Breast epithelium (tissue), 4 donors: ENCODE measurements around the gene SMO. TPM values are rescaled to one million over a fixed set of nuclear protein-coding genes. Genes with fewer than 3 reads are reported as not detected.
"Not testable (repeated sequence)": the region's sequence is repeated elsewhere in the genome, so short reads cannot be mapped to it uniquely, and the experiment has no call there.

Source experiments
- DNase-seq, 2 donors: peaks; one replicate each; pipeline ENCODE4 v3.0.0-alpha.2; 2019; ENCODE audit warnings: low spot score in 2 of 2
- H3K27ac ChIP-seq, 2 donors: fragments of 200-600 bp; sonication (generic) in 1 of 2; one replicate each; pipeline ENCODE4 v1.5.1; 2016 to 2019; ENCODE audit warnings: mild to moderate bottlenecking in 1 of 2
- H3K27me3 ChIP-seq, 2 donors: fragments of 200-600 bp; sonication (generic) in 1 of 2; one replicate each; pipeline versions ENCODE4 v1.5.1 to v1.6.0; 2017 to 2019; ENCODE audit warnings: control low read depth in 1 of 2, mild to moderate bottlenecking in 1 of 2
- H3K36me3 ChIP-seq: fragments of 200-600 bp; one replicate; pipeline ENCODE4 v1.5.1; 2019
- H3K4me1 ChIP-seq, 2 donors: fragments of 200-600 bp; sonication (generic); one replicate each; pipeline ENCODE4 v1.5.1; 2016 to 2019; ENCODE audit warnings: control low read depth in 1 of 2
- H3K4me3 ChIP-seq, 3 donors: fragments of 200-600 bp; sonication (generic); 1 replicate in 2 of 3; 2 replicates in 1 of 3; pipeline ENCODE4 v1.5.1; 2016 to 2019; ENCODE audit warnings: mild to moderate bottlenecking in 3 of 3, moderate library complexity in 2 of 3
- H3K9me3 ChIP-seq, 2 donors: fragments of 200-600 bp; sonication (generic) in 1 of 2; one replicate each; pipeline ENCODE4 v1.5.1; 2016 to 2019; ENCODE audit warnings: control low read depth in 1 of 2
- CTCF ChIP-seq, 3 donors: fragments of 450-650 bp; IDR thresholded peaks; one replicate each; pipeline ENCODE4 v1.5.1; 2016 to 2017; ENCODE audit warnings: antibody characterized with exemption in 3 of 3, mild to moderate bottlenecking in 3 of 3, moderate library complexity in 3 of 3
- POLR2A ChIP-seq: fragments of 450-650 bp; IDR thresholded peaks from one replicate; pipeline ENCODE4 v1.6.1; 2016; ENCODE audit warnings: antibody characterized with exemption, mild to moderate bottlenecking, moderate library complexity
- POLR2AphosphoS5 ChIP-seq, 3 donors: sonication (generic); formaldehyde crosslinking; IDR thresholded peaks; one replicate each; pipeline ENCODE4 v1.6.1; 2017; ENCODE audit warnings: antibody characterized with exemption in 3 of 3
- intact Hi-C: fragments of 100-400 bp; cut with DNase I; formaldehyde crosslinking; loops from one replicate; pipeline ENCODE4 v1.15.1; 2023; ENCODE audit warnings: low total_unique reads
- total RNA-seq, 3 donors: library from RNA; depleted of rRNA; stranded (reverse); fragments of >200 nt; gene quantifications; one replicate each; pipeline ENCODE4 v1.1.0, GENCODE V29; 2016

Gene SMO
- total RNA-seq, 3 donors from 2014 or later: 6.2 to 11.8 (median 10.2) TPM

GRCh38 chr7:129252128-129252527 is 63.7 kb downstream of the SMO start:
- DNase-seq: no peak
- Histone ChIP-seq H3K36me3 (no peaks in the 10 kb centered on the region), H3K9me3 (no peaks in the 10 kb centered on the region), H3K4me3 (no peak overlapping the region), H3K27ac (no peak overlapping the region), H3K4me1 (no peaks in the 10 kb centered on the region), H3K27me3 (no peaks in the 10 kb centered on the region)
- intact Hi-C loops: no loop called here
- TF ChIP-seq CTCF (IDR thresholded peaks at IDR 0.05): no peak

GRCh38 chr7:129252603-129253002 is 64.2 kb downstream of the SMO start:
- H3K4me1 ChIP-seq, H3K27me3 ChIP-seq, H3K27ac ChIP-seq, DNase-seq, H3K4me3 ChIP-seq, H3K36me3 ChIP-seq, H3K9me3 ChIP-seq, intact Hi-C loops: not testable (repeated sequence)

- no peak for DNase-seq
- intact Hi-C loops: no loop called here
- Histone ChIP-seq H3K27ac (no peak overlapping the region), H3K4me1 (no peaks in the 10 kb centered on the region), H3K27me3 (no peaks in the 10 kb centered on the region), H3K4me3 (no peak overlapping the region), H3K9me3 (no peaks in the 10 kb centered on the region), H3K36me3 (no peaks in the 10 kb centered on the region)
- TF ChIP-seq POLR2AphosphoS5 (IDR thresholded peaks at IDR 0.05) (no peak), POLR2A (no peak), CTCF (IDR thresholded peaks at IDR 0.05) (no peak)
Observed at GRCh38 chr7:129255800-129256199, 67.4 kb downstream of the SMO start.

GRCh38 chr7:129256221-129256620 is 67.8 kb downstream of the SMO start:
- Histone ChIP-seq H3K36me3 (no peaks in the 10 kb centered on the region), H3K4me1 (no peaks in the 10 kb centered on the region), H3K4me3 (no peak overlapping the region), H3K27ac (no peak overlapping the region), H3K9me3 (no peaks in the 10 kb centered on the region), H3K27me3 (no peaks in the 10 kb centered on the region)
- no peak for DNase-seq
- TF ChIP-seq POLR2AphosphoS5 (IDR thresholded peaks at IDR 0.05): no peak
- TF ChIP-seq CTCF (IDR thresholded peaks at IDR 0.05): no peak
- TF ChIP-seq POLR2A: no peak
- intact Hi-C loops: no loop called here

GRCh38 chr7:129257168-129257567 is 68.7 kb downstream of the SMO start:
- Histone ChIP-seq H3K27ac (no peak overlapping the region), H3K4me3 (no peak overlapping the region), H3K9me3 (no peaks in the 10 kb centered on the region), H3K4me1 (no peaks in the 10 kb centered on the region), H3K27me3 (no peaks in the 10 kb centered on the region), H3K36me3 (no peaks in the 10 kb centered on the region)
- TF ChIP-seq CTCF (IDR thresholded peaks at IDR 0.05) (no peak), POLR2AphosphoS5 (IDR thresholded peaks at IDR 0.05) (no peak), POLR2A (no peak)
- no peak for DNase-seq
- intact Hi-C loops: no loop called here

- intact Hi-C loops: no loop called here
- H3K27ac ChIP-seq: no peak overlapping the region
- DNase-seq: no peak
Observed at GRCh38 chr7:129258649-129259389, 70.4 kb downstream of the SMO start.

More at GRCh38 chr7:129258649-129259389, 70.4 kb downstream of the SMO start:
- no peaks in the 10 kb centered on the region for H3K27me3 ChIP-seq
- no peak for TF ChIP-seq POLR2A
- no peak for TF ChIP-seq POLR2AphosphoS5 (IDR thresholded peaks at IDR 0.05)
- TF ChIP-seq CTCF (IDR thresholded peaks at IDR 0.05): no peak
- H3K4me1 ChIP-seq: no peaks in the 10 kb centered on the region
- no peak overlapping the region for H3K4me3 ChIP-seq
- H3K36me3 ChIP-seq: no peaks in the 10 kb centered on the region
- no peaks in the 10 kb centered on the region for H3K9me3 ChIP-seq
